Gastrocnemius medialis (tissue), 4 donors: ENCODE results near the gene MEIS2.

ENCODE experiments used
- CTCF ChIP-seq, 5 experiments: fragments of 450-650 bp in 3 of 5; fragments of 200-600 bp in 2 of 5; sonication (generic) in 2 of 5; IDR thresholded peaks in 4 of 5; conservative IDR thresholded peaks in 1 of 5; 1 replicate in 4 of 5; 2 replicates in 1 of 5; pipeline ENCODE4 v1.5.1; 2016 to 2019; ENCODE audit warnings: antibody characterized with exemption in 5 of 5, mild to moderate bottlenecking in 3 of 5, moderate library complexity in 3 of 5
- POLR2A ChIP-seq, 2 donors: fragments of 450-650 bp; IDR thresholded peaks; one replicate each; pipeline ENCODE4 v1.6.1; 2017; ENCODE audit warnings: antibody characterized with exemption in 2 of 2, mild to moderate bottlenecking in 2 of 2, moderate library complexity in 2 of 2

- TF ChIP-seq CTCF (IDR thresholded peaks at IDR 0.05 in 4 of 5, conservative IDR thresholded peaks at IDR 0.05 in 1 of 5) (no peak), POLR2A (IDR thresholded peaks at IDR 0.05) (no peak)
Observed at GRCh38 chr15:36879568-36880222, 220.7 kb downstream of the MEIS2 start.
